ENCODE data around the gene GLS. TPM values are rescaled to one million over a fixed set of nuclear protein-coding genes. Genes with fewer than 3 reads are reported as not detected.

Gene GLS
- total and polyA plus RNA-seq, 2 of the 13 experiments (the other 11 are each of a cell fraction or from before 2014, with no cell fraction given): 78.6 to 183 TPM

- ChIA-PET POLR2A (no interaction called here), CTCF (ENCODE audit: low intra/inter-chr PET ratio, low total read pairs) (no interaction called here)
- DNase-seq (ENCODE audit: low spot score) (no peak), FAIRE-seq (no peak), ATAC-seq (no peak)
- H3K9me3 ChIP-seq (ENCODE audit: low read length): no peaks in the 10 kb centered on the region
- 88% methylated on average over 1 of the region's 1 CpG for WGBS (ENCODE audit: low lambda C conversion rate)
- no peaks in the 10 kb centered on the region for H3K36me3 ChIP-seq (replicated peaks in 1 of 2; ENCODE audit: control insufficient read depth in 1 of 2, insufficient read depth in 2 of 2, low read length in 2 of 2)
- H4K20me1 ChIP-seq (ENCODE audit: insufficient read depth, low read length): no peaks in the 10 kb centered on the region
- H3K9ac ChIP-seq (ENCODE audit: insufficient read depth, low read depth, low read length): no peak overlapping the region
- no peak overlapping the region for H3K4me3 ChIP-seq (replicated peaks in 1 of 3; ENCODE audit: insufficient read depth in 1 of 3, low read depth in 2 of 3, low read length in 3 of 3)
- BruUV-seq (replicated peaks): no TSS peak
- no peak overlapping the region for H2AFZ ChIP-seq (ENCODE audit: low read length)
- TF ChIP-seq ERF (CRISPR knock-in tag; IDR thresholded peaks at IDR 0.05) (no peak), ATAD3A (CRISPR knock-in tag; IDR thresholded peaks at IDR 0.05) (no peak), MIER3 (CRISPR knock-in tag; IDR thresholded peaks at IDR 0.05; ENCODE audit: borderline replicate concordance) (no peak), ZNF12 (CRISPR knock-in tag; IDR thresholded peaks at IDR 0.05) (no peak), AKNA (CRISPR knock-in tag; IDR thresholded peaks at IDR 0.05; ENCODE audit: borderline replicate concordance) (no peak), ZNF678 (CRISPR knock-in tag; IDR thresholded peaks at IDR 0.05) (no peak), NR2C2 (CRISPR knock-in tag; IDR thresholded peaks at IDR 0.05; ENCODE audit: borderline replicate concordance) (no peak), JDP2 (CRISPR knock-in tag; IDR thresholded peaks at IDR 0.05; ENCODE audit: borderline replicate concordance) (no peak), MLX (CRISPR knock-in tag; IDR thresholded peaks at IDR 0.05) (no peak), TFDP2 (CRISPR knock-in tag; IDR thresholded peaks at IDR 0.05) (no peak), KLF11 (CRISPR knock-in tag; IDR thresholded peaks at IDR 0.05) (no peak), ZNF510 (CRISPR knock-in tag; IDR thresholded peaks at IDR 0.05; ENCODE audit: low read depth) (no peak), ZNF512B (CRISPR knock-in tag; IDR thresholded peaks at IDR 0.05; ENCODE audit: borderline replicate concordance) (no peak), KDM5A (IDR thresholded peaks at IDR 0.05; ENCODE audit: borderline replicate concordance, low read length) (no peak), ZNF263 (CRISPR knock-in tag; IDR thresholded peaks at IDR 0.05) (no peak)
- H3K79me2 ChIP-seq (ENCODE audit: insufficient read depth, low read length): no peaks in the 10 kb centered on the region
- H3K27ac ChIP-seq (ENCODE audit: extremely low read length, insufficient read depth, low read length): no peak overlapping the region
- peaks cover 0 to 5% of the 10 kb centered on the region in 2 experiments; a peak in 1 of 5 replicates for H3K27me3 ChIP-seq (ENCODE audit: control insufficient read depth in 1 of 2, insufficient read depth in 2 of 2, low read length in 2 of 2)
- intact Hi-C loops (cut with micrococcal nuclease; ENCODE audit: unreplicated experiment): loop anchor here (10.0 kb wide), 1 partner anchor 180 kb away; no protein-coding TSS in a partner anchor
- no peak overlapping the region for H3K4me2 ChIP-seq (ENCODE audit: low read depth, low read length)
- in situ Hi-C loops (cut with HindIII; ENCODE audit: extremely low pct_ligation_motif_present, low pct_unique_long_range_greater_than_20kb): loop anchor here (5.0 kb wide), 1 partner anchor 72 kb away; no protein-coding TSS in a partner anchor
- peaks cover 33% of the 10 kb centered on the region for H3K4me1 ChIP-seq (ENCODE audit: insufficient read depth, low read length)
Observed at GRCh38 chr2:190854726-190855125, 25.9 kb upstream of the GLS start.

Data from HepG2 (cell line).